Thymus (tissue), 11 donors: ENCODE data around the gene RAB35. TPM values are rescaled to one million over a fixed set of nuclear protein-coding genes. Genes with fewer than 3 reads are reported as not detected.

Experiments
- DNase-seq, 9 donors: peaks; one replicate each; pipeline ENCODE4 v3.0.0-alpha.2; 2013; ENCODE audit warnings: low spot score in 9 of 9, low read depth in 6 of 9, missing footprints in 1 of 9
- H3K27ac ChIP-seq, 2 donors: one replicate each; pipeline ENCODE4 v1.5.1; 2013; ENCODE audit warnings: control low read depth in 1 of 2, low read depth in 1 of 2, low read length in 1 of 2, mild to moderate bottlenecking in 1 of 2, moderate library complexity in 1 of 2
- H3K27me3 ChIP-seq, 2 donors: one replicate each; pipeline ENCODE4 v1.5.1; 2013; ENCODE audit warnings: low read length in 1 of 2; ENCODE audit not compliant: control insufficient read depth in 2 of 2, insufficient read depth in 1 of 2
- H3K36me3 ChIP-seq, 2 donors: one replicate each; pipeline ENCODE4 v1.5.1; 2013; ENCODE audit warnings: low read length in 1 of 2, mild to moderate bottlenecking in 1 of 2, moderate library complexity in 1 of 2; ENCODE audit not compliant: control insufficient read depth in 2 of 2, insufficient read depth in 2 of 2
- H3K4me1 ChIP-seq, 2 donors: one replicate each; pipeline ENCODE4 v1.5.1; 2013; ENCODE audit warnings: low read length in 2 of 2; ENCODE audit not compliant: control insufficient read depth in 2 of 2, insufficient read depth in 2 of 2
- H3K4me3 ChIP-seq, 2 donors: one replicate each; pipeline ENCODE4 v1.5.1; 2013; ENCODE audit warnings: low read length in 2 of 2, control low read depth in 1 of 2, mild to moderate bottlenecking in 1 of 2
- H3K9me3 ChIP-seq, 2 donors: one replicate each; pipeline ENCODE4 v1.5.1; 2013; ENCODE audit warnings: low read length in 1 of 2, mild to moderate bottlenecking in 1 of 2; ENCODE audit not compliant: control insufficient read depth in 2 of 2, insufficient read depth in 1 of 2
- WGBS: extraction: QIAGEN DNeasy Blood & Tissue Kit; methylation state at CpG from one replicate; pipeline ENCODE4 v1.1.7; 2013; 5-methylcytosine and 5-hydroxymethylcytosine counted together
- polyA plus RNA-seq: library from polyadenylated mRNA; stranded (reverse); fragments of 200-250 nt; gene quantifications from one replicate; pipeline ENCODE4 v1.2.3, GENCODE V29; 2013
- total RNA-seq: library from RNA; stranded (reverse); fragments of 120-200 nt; gene quantifications from one replicate; pipeline ENCODE4 v1.2.4, GENCODE V29; 2013
- donor health status: healthy.

RAB35 gene
- total and polyA plus RNA-seq, 2 donors = 32.2 to 37.5 TPM

DNA sequence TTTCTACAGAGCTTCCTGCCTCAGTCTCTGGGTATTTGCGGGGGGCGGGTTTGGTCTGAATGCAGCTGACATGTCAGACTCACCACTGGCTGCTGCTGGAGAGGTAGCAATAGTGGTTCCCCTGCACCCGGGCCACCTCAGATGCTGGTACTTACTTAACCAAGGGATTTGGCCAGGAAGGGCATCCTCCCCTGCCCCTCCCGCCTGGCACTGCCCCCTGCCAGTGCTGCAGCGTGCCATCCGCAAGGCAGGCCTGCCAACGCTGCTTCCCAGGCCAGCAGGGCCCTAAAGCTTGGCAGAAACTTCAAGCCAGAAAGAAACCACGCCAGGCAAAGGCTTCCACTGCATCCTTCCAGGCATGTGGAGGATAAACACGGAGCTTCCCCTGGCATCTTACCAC lies 22.1 kb downstream of the RAB35 start:
- H3K9me3 ChIP-seq = no peaks in the 10 kb centered on the region
- no peak overlapping the region for H3K4me3 ChIP-seq
- H3K36me3 ChIP-seq = peaks cover 69 to 88% of the 10 kb centered on the region in 2 donors
- H3K4me1 ChIP-seq = peaks cover 0 to 10% of the 10 kb centered on the region in 2 donors
- no peak overlapping the region for H3K27ac ChIP-seq
- no peaks in the 10 kb centered on the region for H3K27me3 ChIP-seq
- WGBS = 92% methylated on average over 9 of the region's 9 CpGs
- DNase-seq = no peak

DNA sequence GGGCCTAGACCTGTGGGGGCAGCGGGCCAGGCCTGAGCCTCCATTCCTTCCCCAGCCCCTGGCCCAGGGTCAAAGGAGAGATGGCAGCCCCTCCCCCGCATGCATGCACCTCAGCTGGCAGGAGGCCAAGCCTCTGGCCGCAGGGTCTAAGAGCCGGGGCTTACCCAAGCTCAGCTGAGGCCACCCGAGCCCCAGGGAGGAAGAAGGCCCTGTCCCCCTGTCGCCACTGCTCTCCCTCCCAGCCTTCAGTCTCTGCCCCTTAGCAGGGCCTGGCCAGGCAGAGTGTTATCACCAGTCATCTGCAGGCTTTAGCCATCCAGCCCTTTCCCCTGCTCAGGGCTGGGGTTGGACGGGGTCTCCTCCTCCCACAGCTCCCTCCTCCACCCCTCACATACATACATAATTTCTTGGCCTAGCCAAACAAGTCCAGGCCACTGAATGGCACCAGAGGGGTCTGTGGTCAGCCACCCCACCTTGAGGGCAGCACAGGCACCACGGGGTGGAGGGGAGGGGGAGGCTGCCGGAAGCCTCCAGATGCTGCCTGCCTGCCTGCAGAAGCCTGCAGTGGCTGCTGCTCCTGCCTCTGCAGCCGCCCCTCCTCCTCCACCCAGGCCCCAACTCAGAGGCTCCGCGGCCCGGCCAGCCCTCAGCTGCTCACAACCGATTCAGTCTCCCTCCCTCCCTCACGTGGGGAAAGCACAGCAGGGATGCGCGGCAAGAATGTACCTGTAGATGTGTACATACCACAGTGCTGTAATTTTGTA lies 22.8 kb downstream of the RAB35 start:
- peaks cover 61 to 81% of the 10 kb centered on the region in 2 donors for H3K36me3 ChIP-seq
- no peaks in the 10 kb centered on the region for H3K27me3 ChIP-seq
- no peak overlapping the region for H3K27ac ChIP-seq
- H3K4me3 ChIP-seq = no peak overlapping the region
- H3K9me3 ChIP-seq = no peaks in the 10 kb centered on the region
- H3K4me1 ChIP-seq = peaks cover 0 to 10% of the 10 kb centered on the region in 2 donors
- 73% methylated on average over 17 of the region's 17 CpGs for WGBS
- DNase-seq = no peak

DNA sequence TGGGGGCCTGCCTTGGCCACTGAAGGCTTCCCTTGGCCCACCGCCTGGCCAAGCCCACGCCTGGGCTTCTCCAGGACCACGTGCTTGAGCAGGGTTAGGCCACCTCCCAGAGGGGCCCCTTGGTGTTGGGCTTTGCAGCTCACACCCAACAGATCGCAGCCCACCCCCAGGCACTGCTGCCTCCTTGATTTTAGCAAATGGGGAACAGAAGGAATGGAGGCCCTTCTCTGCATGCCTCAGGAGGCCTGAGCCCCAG lies 23.3 kb downstream of the RAB35 start:
- no peak for DNase-seq
- Histone ChIP-seq H3K27me3 (no peaks in the 10 kb centered on the region), H3K36me3 (peaks cover 56 to 76% of the 10 kb centered on the region in 2 donors)

DNA sequence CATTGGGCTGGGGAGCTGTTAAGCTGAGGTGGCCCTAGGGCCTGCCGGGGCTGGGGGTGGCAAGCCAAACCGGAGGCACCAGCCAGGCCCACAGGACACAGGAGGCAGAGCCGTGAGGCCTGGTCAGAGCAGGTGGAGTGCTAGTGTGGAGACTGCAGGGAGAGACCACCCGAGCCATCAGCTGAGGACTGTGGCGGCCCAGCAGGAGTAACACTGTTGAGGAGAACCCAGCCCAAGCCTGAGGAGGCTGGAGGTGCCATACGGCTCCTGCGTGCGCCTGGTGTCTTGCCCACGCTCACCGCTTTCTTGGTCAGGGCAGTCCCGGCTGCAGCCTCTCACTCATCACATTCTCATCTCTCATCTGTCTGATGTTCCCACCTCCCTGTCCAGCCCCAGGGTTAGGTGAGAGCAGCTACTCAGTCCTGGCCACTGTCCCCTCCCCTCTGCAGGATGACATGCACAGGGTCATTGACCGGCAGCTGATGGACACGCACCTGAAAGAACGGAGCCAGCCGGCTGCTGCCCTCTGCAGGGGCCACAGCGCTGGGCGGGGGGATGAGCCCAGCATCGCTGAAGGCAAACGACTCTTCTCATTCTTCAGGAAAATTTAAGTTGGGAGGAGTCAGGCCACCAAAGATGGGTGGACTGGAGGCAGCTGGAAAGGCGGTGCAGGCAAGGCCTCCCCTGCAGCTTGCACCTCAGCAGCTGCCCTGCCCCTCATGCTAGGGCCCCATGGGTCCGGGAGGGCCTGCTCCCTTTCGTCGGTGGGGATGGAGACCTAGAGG lies 23.8 kb downstream of the RAB35 start:
- Histone ChIP-seq H3K27ac (no peak overlapping the region), H3K36me3 (peaks cover 53 to 71% of the 10 kb centered on the region in 2 donors), H3K4me1 (peaks cover 0 to 10% of the 10 kb centered on the region in 2 donors), H3K4me3 (no peak overlapping the region), H3K9me3 (no peaks in the 10 kb centered on the region), H3K27me3 (no peaks in the 10 kb centered on the region)
- 96% methylated on average over 23 of the region's 23 CpGs for WGBS
- DNase-seq = no peak

More for the DNA sequence above, 23.3 kb downstream of the RAB35 start:
- peaks cover 0 to 10% of the 10 kb centered on the region in 2 donors for H3K4me1 ChIP-seq
- 95% methylated on average over 4 of the region's 4 CpGs for WGBS
- H3K27ac ChIP-seq = no peak overlapping the region
- H3K9me3 ChIP-seq = no peaks in the 10 kb centered on the region
- H3K4me3 ChIP-seq = no peak overlapping the region

DNA sequence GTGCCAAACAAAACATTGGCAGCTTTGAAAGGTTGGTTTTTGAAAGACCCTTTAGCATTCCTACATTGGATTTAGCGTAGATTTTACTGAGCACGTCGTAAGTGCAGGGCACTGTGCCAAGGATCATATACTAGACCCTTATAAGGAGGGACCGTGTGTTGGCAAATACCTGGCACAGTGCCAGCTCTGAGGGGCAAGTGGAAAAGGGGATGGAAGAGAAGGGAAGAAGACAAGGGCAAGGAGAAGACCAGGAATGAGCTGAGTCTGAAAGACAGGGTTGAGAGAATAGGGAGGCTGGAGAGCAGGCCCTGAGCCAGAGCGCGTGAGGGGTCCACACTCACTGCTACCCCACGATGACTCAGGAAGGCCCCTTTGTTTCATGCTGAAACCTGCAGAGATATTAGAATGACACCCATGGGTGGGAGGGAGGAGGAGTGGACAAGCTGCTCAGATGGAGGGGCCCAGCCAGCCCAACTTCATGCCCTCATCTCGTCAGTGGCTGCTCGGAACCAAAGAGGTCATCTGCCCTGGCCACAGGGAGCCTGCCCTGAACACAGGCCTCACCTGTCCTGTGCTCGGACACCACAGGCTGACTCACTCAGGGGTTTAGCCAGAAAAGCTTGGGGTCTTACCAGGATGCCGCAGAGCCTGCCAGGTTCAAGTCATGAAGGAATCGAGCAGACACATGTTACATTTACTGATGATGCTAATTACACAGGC lies 25.0 kb downstream of the RAB35 start:
- peaks cover 4 to 20% of the 10 kb centered on the region in 2 donors for H3K4me1 ChIP-seq
- DNase-seq = no peak
- no peak overlapping the region for H3K4me3 ChIP-seq
- no peaks in the 10 kb centered on the region for H3K9me3 ChIP-seq
- H3K27me3 ChIP-seq = no peaks in the 10 kb centered on the region
- 96% methylated on average over 12 of the region's 12 CpGs for WGBS
- H3K36me3 ChIP-seq = peaks cover 41 to 63% of the 10 kb centered on the region in 2 donors
- no peak overlapping the region for H3K27ac ChIP-seq

DNA sequence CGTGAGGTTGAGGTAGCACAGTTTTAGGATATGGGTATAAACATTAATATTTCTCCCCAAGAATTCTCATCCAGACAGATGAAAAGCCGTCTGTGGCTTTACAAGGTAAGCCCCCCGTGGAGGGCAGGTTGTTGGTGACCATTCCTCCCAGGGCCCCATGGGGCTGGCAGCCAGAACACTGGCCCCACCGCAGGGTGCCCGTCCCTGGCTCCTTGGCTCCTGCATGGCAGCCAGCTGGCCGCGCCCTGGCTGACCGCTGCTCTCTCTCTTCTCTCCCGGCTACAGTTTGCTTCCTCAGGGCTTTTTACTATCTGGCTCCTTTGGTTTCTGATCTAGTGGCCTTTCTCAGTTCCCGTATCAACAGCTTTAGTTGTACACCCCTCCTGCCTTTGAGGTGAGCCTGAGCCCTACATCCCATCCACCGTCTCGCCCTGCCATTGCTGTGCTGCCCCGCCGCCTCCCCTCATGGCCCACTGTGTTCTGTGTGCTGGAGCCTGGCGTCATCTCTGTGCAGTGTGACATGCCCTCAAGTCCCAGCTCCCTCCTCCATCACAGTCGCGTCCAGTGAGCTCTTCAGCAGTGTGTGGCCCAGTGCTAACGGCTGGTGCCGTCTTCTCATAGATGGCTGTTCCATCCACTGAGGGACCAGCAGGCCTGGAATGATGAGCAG lies 25.8 kb downstream of the RAB35 start:
- 98% methylated on average over 19 of the region's 19 CpGs for WGBS
- Histone ChIP-seq H3K27ac (no peak overlapping the region), H3K9me3 (no peaks in the 10 kb centered on the region), H3K4me3 (no peak overlapping the region), H3K27me3 (no peaks in the 10 kb centered on the region), H3K36me3 (peaks cover 34 to 55% of the 10 kb centered on the region in 2 donors), H3K4me1 (peaks cover 4 to 20% of the 10 kb centered on the region in 2 donors)
- DNase-seq = no peak

DNA sequence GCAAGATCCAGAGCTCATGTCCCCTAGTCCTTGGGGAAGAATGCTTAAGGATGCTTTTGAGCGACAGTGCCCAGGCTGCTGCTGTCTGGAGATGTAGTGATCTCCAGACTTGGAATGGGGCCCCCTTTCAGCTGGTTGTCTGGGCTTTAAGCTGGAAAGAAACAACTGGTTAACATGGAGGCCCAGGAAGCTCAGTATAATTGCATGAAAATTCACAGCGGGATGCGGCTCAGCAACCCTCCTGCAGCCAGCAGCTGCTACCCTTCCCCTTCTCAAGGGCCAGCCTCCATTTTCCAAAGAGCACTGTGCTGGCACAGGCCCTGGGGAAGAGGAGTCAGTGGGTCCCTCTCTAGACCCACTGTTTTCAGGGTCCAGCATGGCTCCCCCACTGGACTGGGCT lies 26.3 kb downstream of the RAB35 start:
- DNase-seq = no peak
- peaks cover 30 to 50% of the 10 kb centered on the region in 2 donors for H3K36me3 ChIP-seq
- 98% methylated on average over 3 of the region's 3 CpGs for WGBS

DNA sequence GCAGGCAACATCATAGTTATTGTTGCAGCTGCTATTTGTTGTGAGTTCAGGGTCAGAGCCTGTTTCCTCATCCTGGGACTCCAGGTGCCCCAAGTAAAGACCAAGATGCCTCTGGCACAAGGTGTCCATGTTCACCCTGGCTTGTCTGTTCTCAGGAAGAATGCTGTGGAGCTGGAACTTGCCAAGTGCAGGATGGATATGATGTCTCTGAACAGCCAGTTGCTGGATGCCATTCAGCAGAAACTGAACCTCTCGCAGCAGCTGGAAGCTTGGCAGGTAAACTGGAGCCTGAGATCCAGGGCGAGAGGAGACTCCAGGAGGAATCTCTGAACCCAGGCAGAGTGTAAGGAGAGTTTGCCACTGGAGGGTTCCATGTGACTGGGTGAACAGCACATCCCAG lies 26.8 kb downstream of the RAB35 start:
- no peaks in the 10 kb centered on the region for H3K9me3 ChIP-seq
- DNase-seq = no peak
- H3K4me3 ChIP-seq = no peak overlapping the region
- H3K27ac ChIP-seq = no peak overlapping the region
- H3K27me3 ChIP-seq = no peaks in the 10 kb centered on the region
- peaks cover 4 to 20% of the 10 kb centered on the region in 2 donors for H3K4me1 ChIP-seq
- peaks cover 29 to 47% of the 10 kb centered on the region in 2 donors for H3K36me3 ChIP-seq
- WGBS = 93% methylated on average over 2 of the region's 2 CpGs

More for the DNA sequence above, 26.3 kb downstream of the RAB35 start:
- H3K27ac ChIP-seq = no peak overlapping the region
- H3K27me3 ChIP-seq = no peaks in the 10 kb centered on the region
- peaks cover 4 to 20% of the 10 kb centered on the region in 2 donors for H3K4me1 ChIP-seq
- no peak overlapping the region for H3K4me3 ChIP-seq
- H3K9me3 ChIP-seq = no peaks in the 10 kb centered on the region
